Smooth muscle cell of the pulmonary artery (primary cell): ENCODE results near the gene FBXO10. TPM values are rescaled to one million over a fixed set of nuclear protein-coding genes. Genes with fewer than 3 reads are reported as not detected.

Source experiments
- total RNA-seq: library from RNA; depleted of rRNA; stranded (reverse); fragments of >200 nt; gene quantifications from 2 replicates; pipeline ENCODE4 v1.2.3, GENCODE V29; 2014

The FBXO10 gene, protein sequence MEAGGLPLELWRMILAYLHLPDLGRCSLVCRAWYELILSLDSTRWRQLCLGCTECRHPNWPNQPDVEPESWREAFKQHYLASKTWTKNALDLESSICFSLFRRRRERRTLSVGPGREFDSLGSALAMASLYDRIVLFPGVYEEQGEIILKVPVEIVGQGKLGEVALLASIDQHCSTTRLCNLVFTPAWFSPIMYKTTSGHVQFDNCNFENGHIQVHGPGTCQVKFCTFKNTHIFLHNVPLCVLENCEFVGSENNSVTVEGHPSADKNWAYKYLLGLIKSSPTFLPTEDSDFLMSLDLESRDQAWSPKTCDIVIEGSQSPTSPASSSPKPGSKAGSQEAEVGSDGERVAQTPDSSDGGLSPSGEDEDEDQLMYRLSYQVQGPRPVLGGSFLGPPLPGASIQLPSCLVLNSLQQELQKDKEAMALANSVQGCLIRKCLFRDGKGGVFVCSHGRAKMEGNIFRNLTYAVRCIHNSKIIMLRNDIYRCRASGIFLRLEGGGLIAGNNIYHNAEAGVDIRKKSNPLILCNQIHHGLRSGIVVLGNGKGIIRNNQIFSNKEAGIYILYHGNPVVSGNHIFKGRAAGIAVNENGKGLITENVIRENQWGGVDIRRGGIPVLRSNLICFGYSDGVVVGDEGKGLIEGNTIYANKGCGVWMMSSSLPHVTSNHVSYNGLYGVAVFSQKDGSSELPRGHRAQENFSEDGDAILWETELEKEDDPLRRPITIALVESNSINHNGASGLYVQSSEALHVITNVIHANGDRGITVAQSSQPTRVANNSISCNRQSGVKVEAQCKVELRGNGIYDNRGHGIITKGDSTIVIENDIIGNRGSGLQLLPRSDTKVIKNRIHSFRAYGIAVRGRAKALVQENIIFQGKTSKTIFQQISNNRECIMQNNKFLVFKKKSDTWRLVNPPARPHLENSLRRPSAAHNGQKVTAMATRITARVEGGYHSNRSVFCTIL
- 19.7 and 19.8 TPM in 2 replicates for total RNA-seq

DNA sequence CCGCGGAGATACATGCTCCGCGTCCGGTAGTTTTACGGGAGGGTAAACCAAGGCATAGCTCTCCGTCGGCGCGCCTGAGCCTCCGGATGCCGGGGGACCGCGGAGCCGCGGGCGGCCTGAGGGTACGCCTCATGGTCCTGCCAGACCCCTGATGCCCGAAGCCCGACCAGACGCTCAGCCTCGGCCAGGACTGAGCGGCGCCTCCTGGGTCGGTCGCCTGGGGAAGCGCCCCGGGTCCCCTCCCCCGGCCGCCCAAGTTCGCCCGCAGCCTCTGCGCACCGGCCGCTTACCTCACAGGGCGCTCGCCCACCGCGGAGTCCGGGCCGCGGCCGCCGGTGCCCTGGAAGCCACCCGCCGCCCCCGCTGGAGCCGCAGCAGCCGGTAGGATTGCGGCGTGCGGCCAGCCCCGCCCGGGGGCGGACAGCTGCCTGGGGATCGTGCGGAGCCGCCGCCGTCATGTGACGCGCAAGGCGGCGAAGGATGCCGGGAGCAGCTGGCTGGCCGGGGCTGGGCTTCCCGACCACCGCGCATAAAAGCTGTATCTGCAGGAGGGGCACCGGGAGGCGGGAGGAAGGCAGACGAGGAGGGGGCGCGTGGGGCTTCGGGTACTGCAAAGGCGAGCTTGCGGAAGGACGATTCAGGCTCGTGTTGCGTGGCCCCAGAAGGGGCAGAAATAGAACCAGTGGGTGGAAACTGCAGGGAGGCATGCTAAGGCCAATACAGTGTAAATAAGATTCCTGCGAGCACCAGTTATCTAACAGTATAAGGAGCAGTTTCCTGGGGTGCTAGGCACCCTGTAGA lies at the start of gene FBXO10:
Gene FBXO10, minus strand, starts transcription at position 460 of the 801 bp plus-strand sequence. CDS start 34,612 bp downstream, outside the sequence.

DNA sequence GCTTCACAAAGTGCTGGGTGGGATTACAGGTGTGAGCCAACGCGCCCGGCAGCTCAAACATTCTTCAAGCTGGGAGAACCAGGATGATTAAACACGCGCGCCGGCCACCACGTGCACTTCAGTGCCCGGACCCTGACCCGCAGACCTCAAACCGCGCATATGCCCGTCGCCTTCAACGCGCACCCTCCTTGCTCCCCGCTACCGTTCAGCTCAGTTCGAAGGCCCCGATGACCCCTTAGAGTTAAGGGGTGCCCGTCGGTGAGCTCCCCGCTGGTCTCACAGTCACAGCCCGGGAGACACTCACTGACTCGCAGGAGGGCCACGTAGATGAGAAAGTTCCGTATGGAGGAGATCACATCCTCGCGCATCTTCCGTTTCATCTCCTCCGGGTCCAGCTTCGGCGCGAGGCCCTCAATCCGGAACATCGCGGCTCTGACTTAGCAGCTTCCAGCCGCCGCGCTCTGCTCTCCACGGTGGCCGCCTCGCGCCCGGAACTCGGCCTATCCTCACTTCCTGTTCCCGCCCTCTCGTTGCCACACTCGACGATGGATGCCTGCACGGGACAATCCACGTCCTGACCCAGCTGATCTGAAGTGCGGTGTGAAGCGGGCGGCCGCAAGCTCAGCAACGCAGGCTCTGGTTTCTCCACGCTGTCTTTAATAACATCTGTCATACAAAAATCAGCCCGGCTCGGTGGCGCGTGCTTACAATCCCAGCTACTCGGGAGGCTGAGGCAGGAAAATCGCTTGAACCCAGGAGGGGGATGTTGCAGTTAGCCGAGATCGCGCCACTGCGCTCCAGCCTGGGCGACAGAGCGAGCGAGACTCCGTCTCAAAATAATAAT lies 16.1 kb upstream of the FBXO10 start, which contains the start of gene TOMM5:
Gene TOMM5, minus strand, starts transcription at position 490 of the 844 bp plus-strand sequence. Its CDS starts 65 bp downstream, at position 425.

DNA sequence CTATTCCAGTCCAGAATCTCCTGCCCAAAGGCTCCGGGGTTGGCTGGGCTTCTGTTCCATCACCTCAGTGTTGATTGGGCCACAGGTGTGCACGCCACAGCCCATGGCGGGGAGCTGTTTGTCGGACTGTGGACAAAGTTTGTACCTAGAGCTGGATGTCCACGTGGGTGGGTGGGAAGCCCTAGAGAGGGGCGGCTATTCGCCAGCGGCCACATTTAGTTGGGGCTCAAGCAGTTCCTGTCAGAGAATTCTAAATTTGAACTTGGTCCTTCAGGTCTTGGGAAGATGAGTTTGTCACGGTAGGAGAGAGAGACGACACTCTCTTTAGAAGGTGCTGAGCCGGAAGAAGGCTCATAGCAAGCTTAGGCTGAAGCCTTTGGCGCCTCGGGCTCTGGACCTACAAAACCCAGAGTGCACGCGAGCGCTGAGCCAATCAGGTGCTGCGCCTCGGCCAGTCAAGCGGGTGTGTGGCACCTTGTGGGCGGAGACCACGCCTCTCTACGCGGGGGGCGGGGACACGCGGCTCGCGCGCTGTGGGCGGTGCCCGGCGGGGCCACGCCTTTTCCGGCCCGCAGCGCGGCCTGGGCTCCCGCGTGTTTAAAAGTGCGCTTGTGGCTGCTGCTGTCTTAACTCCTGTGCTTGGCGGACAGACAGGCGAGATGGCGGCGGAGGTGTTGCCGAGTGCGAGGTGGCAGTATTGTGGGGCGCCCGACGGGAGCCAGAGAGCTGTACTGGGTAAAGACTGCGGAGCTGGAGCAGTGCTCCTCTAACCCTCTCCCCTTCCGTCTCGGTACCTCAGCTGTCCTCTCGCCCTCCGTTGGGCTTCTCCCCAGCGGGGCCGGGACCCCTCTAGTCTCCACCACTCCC lies 90.6 kb downstream of the FBXO10 start, which contains the start of gene POLR1E:
Gene POLR1E, plus strand, starts transcription at position 560 of the 867 bp plus-strand sequence. Its CDS starts 100 bp downstream, at position 660.

DNA sequence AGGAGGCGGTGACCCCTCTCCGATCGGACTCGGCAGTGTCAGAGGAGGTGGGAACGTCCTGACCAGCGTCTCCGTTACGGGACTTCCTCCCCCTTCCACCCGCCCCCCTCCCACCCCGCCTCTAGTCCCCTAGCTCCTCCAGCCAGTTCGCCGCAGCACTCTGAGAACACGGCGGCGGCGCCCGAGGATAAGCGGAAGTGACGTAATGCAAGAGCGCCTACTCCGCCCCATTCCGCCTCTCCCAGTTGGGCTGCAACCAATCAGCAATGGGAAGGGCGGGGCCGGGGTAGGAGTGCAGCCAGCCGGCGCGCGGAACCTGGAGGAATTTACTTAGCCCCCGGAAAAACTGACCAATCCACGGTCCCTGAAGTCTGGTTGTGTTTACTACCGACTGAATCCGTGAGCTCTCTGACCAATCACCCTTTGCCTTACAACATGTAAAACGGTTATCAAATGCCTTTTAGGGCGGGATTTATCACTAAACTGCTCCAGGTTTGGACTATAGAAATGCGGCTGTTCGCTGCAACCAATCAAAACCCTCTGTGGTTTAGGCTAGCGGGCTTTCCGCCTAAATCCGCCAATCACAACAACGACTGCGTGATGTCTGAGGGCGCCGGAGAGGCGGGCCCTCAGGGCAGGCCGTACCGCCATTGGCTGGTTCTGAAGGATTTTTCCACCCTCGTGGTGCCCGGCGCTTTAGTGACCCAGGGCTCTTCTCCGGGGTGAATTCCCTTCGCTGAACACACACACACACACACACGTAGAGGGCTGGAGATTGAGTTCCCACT lies 110.7 kb downstream of the FBXO10 start, which contains the start of gene ZBTB5:
Gene ZBTB5, minus strand, starts transcription at position 202 of the 788 bp plus-strand sequence. CDS start 22,899 bp downstream, outside the sequence.

Other genes with a start within 250 kb of the FBXO10 start
- 106 and 124 TPM in 2 replicates for gene GRHPR, start 153.7 kb downstream of the FBXO10 start, total RNA-seq
- 10.2 and 10.7 TPM in 2 replicates for gene ZBTB5, start 110.9 kb downstream of the FBXO10 start, total RNA-seq
- 23.1 and 26.6 TPM in 2 replicates for gene POLR1E, start 90.4 kb downstream of the FBXO10 start, total RNA-seq
- 107 and 116 TPM in 2 replicates for gene TOMM5, start 16.2 kb upstream of the FBXO10 start, total RNA-seq
- gene FRMPD1, start 74.6 kb upstream of the FBXO10 start, total RNA-seq: not detected in 2 replicates
- gene TRMT10B, start 177.4 kb upstream of the FBXO10 start, total RNA-seq: 3.2 and 4.4 TPM in 2 replicates
- 19.7 and 22.5 TPM in 2 replicates for gene EXOSC3, start 208.7 kb upstream of the FBXO10 start, total RNA-seq
- 58.6 and 61.9 TPM in 2 replicates for gene DCAF10, start 224.4 kb upstream of the FBXO10 start, total RNA-seq